ENCODE measurements around the gene CHPF.

- no peak for TF ChIP-seq EZH2 (IDR thresholded peaks at IDR 0.05; ENCODE audit: insufficient read depth, poor library complexity, severe bottlenecking)
- TF ChIP-seq EZH2phosphoT487 (IDR thresholded peaks at IDR 0.05; ENCODE audit: insufficient read depth, low read depth): no peak
These were observed 35.4 kb upstream of the CHPF start for GRCh38 chr2:219578811-219579613.
